ENCODE data around the gene VIT.

VIT gene

DNA sequence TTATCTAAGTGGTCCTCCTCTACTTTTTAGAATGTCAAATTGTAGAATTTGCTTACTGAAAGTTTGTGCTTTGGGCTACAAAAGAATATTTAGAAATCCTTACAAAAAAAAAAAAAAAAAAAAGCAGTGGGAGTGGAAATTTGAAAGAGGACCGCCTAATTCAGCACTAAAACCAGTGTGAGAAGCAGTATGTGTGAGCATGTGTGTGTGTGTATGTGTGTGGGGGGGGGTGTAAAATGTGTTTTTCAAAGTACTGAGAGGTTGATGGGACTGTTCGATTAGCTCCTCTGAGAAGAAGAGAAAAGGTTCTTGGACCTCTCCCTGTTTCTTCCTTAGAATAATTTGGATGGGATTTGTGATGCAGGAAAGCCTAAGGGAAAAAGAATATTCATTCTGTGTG lies at the start of gene VIT:
Gene VIT (plus strand): TSS at position 175 of the 400 bp plus-strand sequence. CDS start 19,664 bp downstream, outside the sequence.
- no peak within 1 kb of the TSS for H3K27ac ChIP-seq
- TF ChIP-seq, protein P1, sequence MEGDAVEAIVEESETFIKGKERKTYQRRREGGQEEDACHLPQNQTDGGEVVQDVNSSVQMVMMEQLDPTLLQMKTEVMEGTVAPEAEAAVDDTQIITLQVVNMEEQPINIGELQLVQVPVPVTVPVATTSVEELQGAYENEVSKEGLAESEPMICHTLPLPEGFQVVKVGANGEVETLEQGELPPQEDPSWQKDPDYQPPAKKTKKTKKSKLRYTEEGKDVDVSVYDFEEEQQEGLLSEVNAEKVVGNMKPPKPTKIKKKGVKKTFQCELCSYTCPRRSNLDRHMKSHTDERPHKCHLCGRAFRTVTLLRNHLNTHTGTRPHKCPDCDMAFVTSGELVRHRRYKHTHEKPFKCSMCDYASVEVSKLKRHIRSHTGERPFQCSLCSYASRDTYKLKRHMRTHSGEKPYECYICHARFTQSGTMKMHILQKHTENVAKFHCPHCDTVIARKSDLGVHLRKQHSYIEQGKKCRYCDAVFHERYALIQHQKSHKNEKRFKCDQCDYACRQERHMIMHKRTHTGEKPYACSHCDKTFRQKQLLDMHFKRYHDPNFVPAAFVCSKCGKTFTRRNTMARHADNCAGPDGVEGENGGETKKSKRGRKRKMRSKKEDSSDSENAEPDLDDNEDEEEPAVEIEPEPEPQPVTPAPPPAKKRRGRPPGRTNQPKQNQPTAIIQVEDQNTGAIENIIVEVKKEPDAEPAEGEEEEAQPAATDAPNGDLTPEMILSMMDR (IDR thresholded peaks at IDR 0.05): no peak
- TF ChIP-seq ZFX (IDR thresholded peaks at IDR 0.05; ENCODE audit: borderline replicate concordance): no peak

- TF ChIP-seq, protein P1 (IDR thresholded peaks at IDR 0.05): no peak
- TF ChIP-seq ZFX (IDR thresholded peaks at IDR 0.05; ENCODE audit: borderline replicate concordance): no peak
- H3K27ac ChIP-seq: no peak overlapping the region
Measured at GRCh38 chr2:36650031-36650829, 46.3 kb upstream of the VIT start.

GRCh38 chr2:36653155-36653554 lies 43.4 kb upstream of the VIT start:
- no peak for TF ChIP-seq ZFX (IDR thresholded peaks at IDR 0.05; ENCODE audit: borderline replicate concordance)
- TF ChIP-seq, protein P1 (IDR thresholded peaks at IDR 0.05): no peak
- no peak overlapping the region for H3K27ac ChIP-seq

- TF ChIP-seq, protein P1 (IDR thresholded peaks at IDR 0.05): no peak
- no peak for TF ChIP-seq ZFX (IDR thresholded peaks at IDR 0.05; ENCODE audit: borderline replicate concordance)
- H3K27ac ChIP-seq: no peak overlapping the region
Measured at GRCh38 chr2:36653967-36654694, 42.4 kb upstream of the VIT start.

DNA sequence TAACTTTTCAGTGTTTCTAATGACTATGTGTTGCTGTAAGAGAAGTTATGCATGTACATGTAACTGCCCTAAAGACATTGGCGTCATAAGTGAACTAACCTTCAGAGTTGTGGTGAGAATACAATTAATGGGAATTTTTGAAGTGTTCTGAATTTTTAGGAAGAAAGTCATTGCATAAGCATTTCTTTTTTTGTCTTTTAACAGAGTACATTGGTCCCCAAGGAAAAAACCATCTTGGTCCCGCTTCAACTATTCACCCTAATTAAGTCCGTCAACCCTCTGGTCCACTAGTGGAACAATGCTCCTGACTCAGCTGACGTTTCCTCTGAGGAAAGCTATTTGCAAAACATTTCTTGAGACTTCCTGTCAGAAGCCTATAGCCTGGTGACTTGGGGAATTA lies 41.1 kb upstream of the VIT start:
- TF ChIP-seq ZFX (IDR thresholded peaks at IDR 0.05; ENCODE audit: borderline replicate concordance): no peak
- TF ChIP-seq, protein P1 (IDR thresholded peaks at IDR 0.05): no peak
- H3K27ac ChIP-seq: no peak overlapping the region

- no peak overlapping the region for H3K27ac ChIP-seq
- TF ChIP-seq, protein P1 (IDR thresholded peaks at IDR 0.05): no peak
Measured at GRCh38 chr2:36657703-36658102, 38.8 kb upstream of the VIT start.

- no peak overlapping the region for H3K27ac ChIP-seq
- TF ChIP-seq, protein P1 (IDR thresholded peaks at IDR 0.05): no peak
- no peak for TF ChIP-seq ZFX (IDR thresholded peaks at IDR 0.05; ENCODE audit: borderline replicate concordance)
Measured at GRCh38 chr2:36658277-36658748, 38.2 kb upstream of the VIT start.
